Measurements from ENCODE around the gene PLA2G4C.
"Not testable (repeated sequence)": the region's sequence is repeated elsewhere in the genome, so short reads cannot be mapped to it uniquely, and the experiment has no call there.

Gene PLA2G4C

DNA sequence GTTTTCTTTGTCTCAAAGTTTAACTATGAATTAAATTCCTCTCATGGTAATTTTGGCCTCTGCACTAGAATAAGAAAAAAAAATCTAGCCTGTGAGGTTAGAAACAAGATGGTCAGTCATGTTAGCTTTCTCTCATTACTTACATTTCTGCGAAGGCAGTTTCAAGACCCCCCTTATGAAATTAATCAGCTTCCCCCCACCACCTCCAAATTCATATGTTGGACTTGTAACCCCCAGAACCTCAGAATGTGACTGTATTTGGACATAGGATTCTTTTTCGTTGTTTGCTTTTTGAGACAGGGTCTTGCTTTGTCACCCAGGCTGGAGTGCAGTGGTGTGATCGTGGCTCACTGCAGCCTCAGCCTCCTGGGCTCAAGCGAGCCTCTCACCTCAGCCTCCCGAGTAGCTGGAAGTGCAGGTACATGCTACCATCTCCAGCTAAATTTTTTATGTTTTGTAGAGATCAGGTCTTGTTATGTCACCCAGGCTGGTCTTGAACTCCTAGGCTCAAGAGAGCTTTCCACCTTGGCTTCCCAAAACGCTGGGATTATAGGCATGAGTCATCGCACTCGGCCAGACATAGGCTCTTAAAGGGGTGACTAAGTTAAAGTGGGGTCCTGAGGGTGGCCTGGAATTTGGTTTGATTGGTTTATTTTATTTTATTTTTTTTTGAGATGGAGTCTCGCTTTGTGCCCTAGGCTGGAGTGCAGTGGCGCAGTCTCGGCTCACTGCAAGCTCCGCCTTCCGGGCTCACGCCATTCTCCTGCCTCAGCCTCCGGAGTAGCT lies 1.4 kb downstream of the PLA2G4C start:
- DNase-seq, result no peak

GRCh38 chr19:48103922-48104321 lies 6.7 kb downstream of the PLA2G4C start:
- no peak for DNase-seq

DNA sequence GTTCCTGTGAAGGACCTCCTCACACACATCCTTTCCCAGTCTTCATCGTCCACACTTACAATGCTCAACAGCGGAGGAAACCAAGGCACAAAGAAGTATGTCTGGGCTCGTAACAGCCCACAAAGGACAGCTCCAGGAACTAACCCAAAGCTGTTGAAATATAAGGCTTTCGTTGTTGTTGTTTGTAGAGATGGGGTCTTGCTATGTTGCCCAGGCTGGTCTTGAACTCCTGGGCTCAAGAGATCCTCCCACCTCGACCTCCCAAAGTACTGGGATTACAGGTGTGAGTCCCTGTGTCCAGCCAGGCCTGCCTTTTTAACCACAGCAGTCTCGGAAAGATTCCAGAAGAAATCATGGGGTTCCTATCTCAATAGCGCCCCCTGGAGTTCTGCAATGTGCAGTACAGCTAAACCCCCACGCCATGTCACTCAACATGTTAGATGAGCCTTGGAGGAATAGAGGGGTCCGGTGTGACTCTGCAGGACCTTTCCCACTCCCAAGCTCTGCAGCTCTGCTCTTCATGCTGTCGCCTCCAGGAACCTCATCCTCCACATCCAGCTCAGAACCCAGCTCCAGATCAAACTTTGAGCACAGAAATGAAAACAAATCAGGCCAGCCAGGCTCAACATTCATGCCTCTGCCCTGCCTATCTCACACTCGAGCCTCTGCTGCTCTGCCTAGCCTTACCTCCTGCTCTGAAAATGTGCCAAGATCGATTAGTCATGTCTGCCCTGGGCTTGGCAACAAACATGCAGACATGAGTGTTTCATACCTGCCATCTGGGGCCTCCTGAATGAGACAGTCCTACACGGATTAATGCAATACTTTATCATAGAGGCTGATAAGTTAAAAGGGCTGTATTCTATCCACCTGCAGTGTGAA lies 7.5 kb downstream of the PLA2G4C start:
- no peak for DNase-seq

DNA sequence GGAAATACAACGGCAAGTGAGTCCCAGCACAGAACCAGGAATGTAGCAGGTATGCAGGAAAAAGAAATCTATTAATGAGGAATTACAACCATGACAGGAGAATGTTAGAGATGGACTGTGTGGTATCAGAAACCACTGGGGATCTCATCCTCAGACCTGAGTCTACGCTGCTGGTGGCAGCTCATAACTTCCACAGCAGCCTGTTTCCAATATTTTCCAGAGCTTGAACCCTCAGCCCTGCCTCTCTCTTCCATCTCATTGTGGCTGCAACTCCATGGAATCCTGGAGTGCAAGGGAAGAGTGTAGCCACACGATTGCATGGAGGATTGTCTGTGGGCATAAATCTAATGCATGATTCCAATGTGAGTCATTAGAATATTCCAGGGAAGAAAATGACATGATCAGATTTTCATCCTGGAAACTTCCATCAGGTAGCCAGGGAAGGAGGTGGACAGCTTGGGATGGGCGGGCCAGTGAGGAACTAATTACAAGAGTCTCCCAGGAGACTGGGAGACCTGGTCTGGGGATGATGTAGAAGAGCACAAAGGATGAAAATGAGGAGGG lies 14.9 kb downstream of the PLA2G4C start:
- no peak for DNase-seq

- no peak for DNase-seq
Measured at GRCh38 chr19:48094855-48095203, 15.8 kb downstream of the PLA2G4C start.

DNA sequence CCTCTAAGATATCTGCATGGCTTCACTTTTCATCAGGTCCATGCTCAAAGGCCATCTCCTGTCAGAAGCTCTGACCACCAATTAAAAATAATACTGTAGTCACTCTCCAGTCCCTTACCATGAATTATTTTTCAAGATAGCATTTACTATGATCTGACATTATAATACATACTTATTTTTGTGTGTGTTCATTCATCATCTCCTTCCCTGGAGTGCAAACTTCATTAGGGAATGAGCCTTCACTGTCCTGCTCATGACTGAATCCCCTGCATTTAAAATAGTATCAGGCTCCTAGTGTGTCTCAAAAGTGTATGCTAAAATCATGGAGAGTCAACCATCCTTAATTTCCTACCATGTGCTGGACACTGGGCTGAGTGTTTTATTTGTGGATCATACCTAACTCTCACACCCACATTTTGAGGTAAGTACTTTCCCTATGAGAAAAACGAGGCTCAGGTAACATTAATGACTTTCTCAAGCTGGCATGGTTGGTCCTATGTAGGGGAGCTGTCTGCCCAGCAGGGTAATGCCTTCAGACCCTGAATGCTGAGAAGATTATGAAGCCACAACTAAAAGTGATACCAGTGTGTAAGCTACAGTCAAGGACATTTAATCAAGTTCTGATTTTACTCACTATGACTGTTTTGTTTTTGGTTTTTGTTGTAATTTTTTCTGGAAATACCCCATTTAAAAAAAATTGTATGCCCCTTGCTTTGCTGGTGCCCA lies 16.3 kb downstream of the PLA2G4C start:
- no peak for DNase-seq

GRCh38 chr19:48091111-48091718 lies 19.4 kb downstream of the PLA2G4C start:
- DNase-seq, result not testable (repeated sequence)

DNA sequence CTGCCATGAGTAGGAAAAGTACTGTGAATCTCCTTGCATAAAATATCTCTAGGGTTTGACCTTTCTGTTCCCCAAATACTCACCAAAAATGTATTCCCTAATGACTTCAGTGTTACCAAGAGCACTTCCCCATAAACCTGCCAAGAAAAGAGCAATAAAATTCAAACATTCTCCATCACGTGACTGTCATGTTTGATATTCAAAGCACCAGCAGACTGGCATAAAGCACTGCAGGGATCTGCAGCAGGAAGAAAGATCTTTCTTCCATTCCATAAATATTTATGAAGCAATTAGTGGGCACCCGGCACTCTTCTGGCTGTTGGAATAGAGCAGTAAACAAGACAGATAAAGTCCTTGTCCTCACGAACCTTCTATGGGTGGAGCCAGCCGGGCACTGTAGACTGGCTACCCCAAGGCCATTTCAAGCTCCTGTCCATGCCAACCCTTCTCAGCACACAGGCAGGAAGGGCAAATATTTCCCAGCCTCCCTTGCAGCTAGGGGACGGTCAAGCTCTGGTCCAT lies 20.3 kb downstream of the PLA2G4C start:
- DNase-seq, result no peak

DNA sequence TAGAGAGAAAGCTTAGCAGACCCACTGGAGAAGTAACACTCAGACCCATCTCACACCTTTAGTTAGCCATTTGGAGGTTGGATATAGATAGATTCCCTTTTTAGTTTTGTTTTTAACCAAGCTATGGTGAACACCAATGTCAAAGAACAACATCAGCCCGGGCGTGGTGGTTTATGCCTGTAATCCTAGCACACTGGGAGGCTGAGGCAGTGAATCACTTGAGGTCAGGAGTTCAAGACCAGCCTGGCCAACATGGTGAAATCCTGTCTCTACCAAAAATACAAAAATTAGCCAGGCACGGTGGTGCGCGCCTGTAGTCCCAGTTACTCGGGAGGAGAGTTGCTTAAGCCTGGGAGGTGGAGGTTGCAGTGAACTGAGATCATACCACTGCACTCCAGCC lies 21.6 kb downstream of the PLA2G4C start:
- not testable (repeated sequence) for DNase-seq

- DNase-seq, result no peak
Measured at GRCh38 chr19:48085904-48086864, 24.4 kb downstream of the PLA2G4C start.

DNA sequence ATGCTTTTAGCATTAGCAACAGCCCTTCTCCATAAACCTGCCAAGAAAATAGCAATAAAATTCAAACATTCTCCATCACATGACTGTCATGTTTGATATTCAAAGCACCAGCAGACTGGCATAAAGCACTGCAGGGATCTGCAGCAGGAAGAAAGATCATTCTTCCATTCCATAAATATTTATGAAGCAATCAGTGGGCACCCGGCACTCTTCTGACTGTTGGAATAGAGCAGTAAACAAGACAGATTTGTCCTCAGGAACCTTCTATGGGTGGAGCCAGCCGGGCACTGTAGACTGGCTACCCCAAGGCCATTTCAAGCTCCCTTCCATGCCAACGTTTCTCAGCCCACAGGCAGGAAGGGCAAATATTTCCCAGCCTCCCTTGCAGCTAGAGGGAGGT lies 25.5 kb downstream of the PLA2G4C start:
- DNase-seq, result no peak

GRCh38 chr19:48081106-48081505 lies 29.5 kb downstream of the PLA2G4C start:
- DNase-seq, result no peak

DNA sequence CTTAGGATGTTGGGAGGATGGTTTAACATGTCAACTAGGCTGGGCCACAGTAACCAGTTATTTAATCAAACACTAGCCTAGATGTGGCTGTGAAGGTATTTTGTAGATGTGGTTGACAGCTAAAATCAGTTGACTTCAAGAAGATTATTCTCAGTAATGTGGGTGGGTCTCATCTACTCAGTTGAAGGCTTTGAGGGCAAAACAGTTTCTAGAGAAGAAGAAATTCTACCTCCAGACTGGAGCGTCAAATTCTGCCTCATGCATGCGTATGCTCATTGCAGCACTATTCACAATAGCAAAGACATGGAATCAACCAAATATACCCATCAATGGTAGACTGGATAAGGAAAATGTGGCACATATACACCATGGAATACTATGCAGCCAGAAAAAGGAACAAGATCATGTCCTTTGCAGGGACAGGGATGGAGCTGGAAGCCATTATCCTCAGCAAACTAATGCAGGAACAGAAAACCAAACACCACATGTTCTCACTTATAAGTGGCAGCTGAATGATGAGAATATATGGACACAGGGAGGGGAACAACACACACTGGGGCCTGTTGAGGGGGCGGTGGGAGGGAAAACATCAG lies 40.3 kb downstream of the PLA2G4C start:
- not testable (repeated sequence) for DNase-seq

DNA sequence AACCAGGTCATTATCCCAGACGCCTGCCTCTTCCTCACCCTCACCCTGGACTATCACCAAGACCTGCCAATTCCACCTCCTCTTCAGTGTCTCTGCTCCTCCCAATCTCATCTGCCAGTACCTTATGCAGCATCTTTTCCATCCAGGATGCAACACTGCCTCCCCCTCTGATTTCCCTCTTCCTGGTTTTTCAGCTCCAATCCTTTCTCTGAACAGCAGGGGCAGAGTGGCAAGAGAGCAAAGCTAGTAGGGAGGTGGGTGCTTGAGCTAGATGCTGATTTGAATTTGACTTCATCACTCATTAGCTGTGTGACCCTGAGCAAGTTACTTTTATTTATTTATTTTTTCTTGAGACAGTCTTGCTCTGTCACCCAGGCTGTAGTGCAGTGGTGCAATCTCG lies 41.2 kb downstream of the PLA2G4C start:
- no peak for DNase-seq

GRCh38 chr19:48064509-48064908 lies 46.1 kb downstream of the PLA2G4C start:
- DNase-seq, result no peak

DNA sequence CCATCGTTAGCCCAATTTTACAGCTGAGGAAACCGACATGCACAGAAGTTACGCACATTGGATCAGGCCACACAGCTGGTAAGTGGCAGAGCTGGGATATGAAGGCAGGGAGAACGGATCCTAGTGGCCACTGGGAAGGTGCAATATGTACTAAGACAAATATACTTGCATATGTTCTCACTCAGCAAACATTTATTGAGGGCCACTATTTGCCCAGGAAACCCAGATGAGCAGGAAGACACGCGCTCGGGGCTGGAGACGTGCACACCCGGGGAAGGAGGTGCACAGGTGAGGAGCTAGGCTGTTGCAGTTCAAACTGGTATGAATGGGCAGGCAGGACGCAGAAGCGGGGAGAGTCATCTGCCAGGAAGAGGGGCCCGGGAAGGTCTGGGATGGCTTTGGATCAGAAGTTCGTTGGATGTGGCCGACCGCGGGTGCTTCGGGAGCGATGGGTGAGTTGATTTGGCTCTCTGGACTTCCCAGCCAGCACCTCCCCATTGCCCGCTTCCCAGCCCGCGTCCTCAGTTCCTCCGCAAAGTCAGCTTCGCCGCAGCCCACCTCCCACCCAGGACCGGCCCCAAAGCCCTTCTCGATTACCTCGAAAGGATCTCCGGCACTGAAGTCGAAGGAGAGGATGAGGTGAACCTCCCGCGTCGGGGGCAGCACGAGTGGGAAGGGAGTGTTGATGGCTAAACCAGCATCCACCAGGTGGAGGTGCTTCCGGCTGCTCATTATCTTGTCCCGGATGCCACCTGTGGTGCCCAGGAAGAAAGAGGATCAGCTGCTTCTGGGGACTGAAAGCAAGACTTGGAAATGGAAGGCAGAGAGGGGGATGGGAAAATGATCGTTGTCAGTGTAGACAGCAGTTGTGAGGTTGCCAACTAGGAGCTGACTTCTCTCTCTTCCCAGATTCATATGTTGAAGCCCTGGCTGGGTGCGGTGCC lies 48.9 kb downstream of the PLA2G4C start:
- DNase-seq, result no peak

- no peak for DNase-seq
Measured at GRCh38 chr19:48060381-48060780, 50.2 kb downstream of the PLA2G4C start.

DNA sequence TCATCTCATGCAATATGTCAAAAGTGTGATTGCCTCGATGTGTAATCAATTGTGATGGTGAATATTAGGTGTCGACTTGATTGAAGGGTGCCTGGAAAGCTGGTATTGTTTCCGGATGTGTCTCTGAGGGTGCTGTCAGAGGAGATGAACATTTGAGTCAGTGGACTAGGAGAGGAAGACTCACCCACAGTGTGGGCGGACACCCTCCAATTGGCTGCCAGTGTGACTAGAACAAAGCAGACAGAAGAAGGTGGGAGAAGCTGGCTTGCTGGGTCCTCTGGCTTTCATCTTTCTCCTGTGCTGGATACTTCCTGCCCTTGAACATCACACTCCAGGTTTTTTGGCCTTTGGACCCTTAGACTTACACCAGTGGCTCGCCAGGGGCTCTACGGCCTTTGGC lies 51.3 kb downstream of the PLA2G4C start:
- DNase-seq, result no peak

GRCh38 chr19:48053856-48054255 lies 56.8 kb downstream of the PLA2G4C start:
- no peak for DNase-seq

DNA sequence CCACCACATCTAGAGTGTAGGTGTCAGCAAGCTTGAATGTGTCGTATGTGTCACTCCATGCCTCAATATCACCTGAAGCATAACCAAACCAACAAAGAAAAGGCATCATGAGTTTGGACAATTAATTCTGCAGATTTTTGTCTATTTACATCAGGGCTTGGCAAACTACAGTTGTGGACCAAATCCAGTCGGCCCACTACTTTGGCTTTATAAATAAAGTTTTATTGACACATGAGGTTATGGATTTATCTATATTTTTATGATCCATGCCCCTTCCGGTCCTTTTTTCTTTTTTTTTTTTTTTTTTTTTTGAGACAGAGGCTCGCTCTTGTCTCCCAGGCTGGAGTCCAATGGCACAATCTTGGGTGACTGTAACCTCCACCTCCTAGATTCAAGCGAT lies 57.5 kb downstream of the PLA2G4C start:
- no peak for DNase-seq

Data from SIG-M5 (cell line).